ENCODE data around the gene WFDC11.
A peak's percentile ranks its signal among the peaks of the same experiment; 100 is the strongest.
"Not testable (repeated sequence)": the region's sequence is repeated elsewhere in the genome, so short reads cannot be mapped to it uniquely, and the experiment has no call there.

WFDC11 gene

GRCh38 chr20:45646875-45647274, 23.2 kb downstream of the WFDC11 start:
- Mint-ChIP-seq H3K27ac (no peak overlapping the region), H3K27me3 (peaks cover 8% of the 10 kb centered on the region), H3K4me1 (no peaks in the 10 kb centered on the region), H3K9me3 (no peaks in the 10 kb centered on the region), H3K4me3 (no peak overlapping the region), H3K36me3 (no peaks in the 10 kb centered on the region)
- DNase-seq (ENCODE audit: low spot score in 2 of 2) (no peak), ATAC-seq (ENCODE audit: low read depth) (no peak)

GRCh38 chr20:45645869-45646268, 24.2 kb downstream of the WFDC11 start:
- H3K9me3 Mint-ChIP-seq; ATAC-seq (ENCODE audit: low read depth); DNase-seq (ENCODE audit: low spot score in 2 of 2); H3K36me3 Mint-ChIP-seq; H3K27me3 Mint-ChIP-seq; H3K4me3 Mint-ChIP-seq; H3K27ac Mint-ChIP-seq; H3K4me1 Mint-ChIP-seq: not testable (repeated sequence)

GRCh38 chr20:45641076-45641475, 29.0 kb downstream of the WFDC11 start:
- ATAC-seq (ENCODE audit: low read depth); H3K4me1 Mint-ChIP-seq; DNase-seq (ENCODE audit: low spot score in 2 of 2); H3K36me3 Mint-ChIP-seq; H3K4me3 Mint-ChIP-seq; H3K9me3 Mint-ChIP-seq; H3K27ac Mint-ChIP-seq; H3K27me3 Mint-ChIP-seq: not testable (repeated sequence)

- Mint-ChIP-seq H3K27ac (no peak overlapping the region), H3K4me1 (no peaks in the 10 kb centered on the region), H3K36me3 (no peaks in the 10 kb centered on the region), H3K4me3 (no peak overlapping the region), H3K9me3 (no peaks in the 10 kb centered on the region), H3K27me3 (peaks cover 8% of the 10 kb centered on the region)
- ATAC-seq (ENCODE audit: low read depth), result no peak
- DNase-seq (ENCODE audit: low spot score in 2 of 2), result no peak
Observed at GRCh38 chr20:45639687-45640086, 30.4 kb downstream of the WFDC11 start.

- DNase-seq (ENCODE audit: low spot score in 2 of 2), result no peak
- Mint-ChIP-seq H3K27me3 (peaks cover 5% of the 10 kb centered on the region), H3K4me1 (no peaks in the 10 kb centered on the region), H3K36me3 (no peaks in the 10 kb centered on the region), H3K4me3 (no peak overlapping the region), H3K9me3 (no peaks in the 10 kb centered on the region), H3K27ac (no peak overlapping the region)
- no peak for ATAC-seq (ENCODE audit: low read depth)
Observed at GRCh38 chr20:45636513-45636912, 33.5 kb downstream of the WFDC11 start.

- Mint-ChIP-seq H3K4me3 (no peak within 1 kb of the TSS), H3K36me3 (no peaks in the 10 kb centered on the region), H3K9me3 (no peaks in the 10 kb centered on the region), H3K4me1 (peaks cover 4% of the 10 kb centered on the region), H3K27ac (no peak within 1 kb of the TSS), H3K27me3 (peaks cover 9% of the 10 kb centered on the region)
- ATAC-seq (ENCODE audit: low read depth) (no peak), DNase-seq (ENCODE audit: low spot score in 2 of 2) (no peak)
Observed at GRCh38 chr20:45631184-45631583, 38.9 kb downstream of the WFDC11 start, which contains the start of gene WFDC9. Gene WFDC9 (minus strand): TSS chr20:45631284. CDS start chr20:45610181, 21,103 bp downstream.

DNA sequence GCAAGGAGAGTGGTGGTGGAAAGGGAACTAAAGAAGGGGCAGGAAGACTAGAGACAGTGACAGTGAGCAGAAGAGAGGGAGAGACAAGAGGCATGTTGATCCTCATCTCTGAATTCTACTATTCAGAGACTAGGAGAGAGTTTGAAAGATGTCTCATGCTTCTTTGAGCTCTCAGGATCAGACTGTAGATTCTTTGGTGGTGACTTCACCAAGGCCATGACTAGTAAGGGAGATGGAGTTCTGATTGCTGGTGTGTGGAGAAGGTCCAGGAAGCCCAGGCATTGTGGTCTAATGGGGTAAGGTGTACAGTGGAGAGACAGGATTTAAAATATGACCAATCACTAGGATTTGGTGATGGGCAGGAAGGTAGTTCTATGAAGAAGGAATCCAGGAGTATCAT, 39.7 kb downstream of the WFDC11 start:
- no peak for DNase-seq (ENCODE audit: low spot score in 2 of 2)
- Mint-ChIP-seq H3K9me3 (no peaks in the 10 kb centered on the region), H3K27me3 (peaks cover 9% of the 10 kb centered on the region)

DNA sequence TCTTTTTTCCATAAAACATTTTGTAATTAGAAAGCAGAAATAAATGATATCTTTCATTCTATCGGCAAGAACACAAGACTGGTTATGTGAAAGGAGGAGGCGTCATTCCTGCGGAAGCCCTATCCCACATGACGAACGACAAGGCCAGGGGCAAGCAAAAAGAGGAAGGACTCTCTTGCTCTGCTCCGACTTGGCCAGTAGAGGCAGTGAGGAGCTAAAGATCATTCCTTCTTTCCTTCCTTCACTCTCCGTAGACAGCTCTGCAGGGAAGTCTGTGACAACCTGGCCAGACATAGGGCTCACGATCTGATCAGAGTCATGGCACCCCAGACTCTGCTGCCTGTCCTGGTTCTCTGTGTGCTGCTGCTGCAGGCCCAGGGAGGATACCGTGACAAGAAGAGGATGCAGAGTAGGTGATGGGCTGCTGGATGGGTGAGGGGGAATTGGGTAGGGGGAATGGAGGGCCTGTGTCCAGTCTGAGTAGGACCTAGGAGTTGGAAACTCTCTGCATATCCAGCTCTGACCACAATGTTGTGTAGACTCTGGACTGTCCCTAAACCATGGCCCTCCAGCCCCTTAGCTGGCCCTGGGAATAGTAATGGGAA, 40.4 kb downstream of the WFDC11 start, which contains the start of gene WFDC10A:
TSS of gene WFDC10A (plus strand) at position 244 of the 605 bp plus-strand sequence. CDS start at position 319, 75 bp downstream.
- DNase-seq (ENCODE audit: low spot score in 2 of 2) (peak; percentile 16 to 21), ATAC-seq (ENCODE audit: low read depth) (peak; percentile 87)
- H3K4me3 Mint-ChIP-seq, result no peak within 1 kb of the TSS
- H3K9me3 Mint-ChIP-seq, result peaks cover 2% of the 10 kb centered on the region
- H3K27me3 Mint-ChIP-seq, result peaks cover 9% of the 10 kb centered on the region
- H3K27ac Mint-ChIP-seq, result no peak within 1 kb of the TSS
- peaks cover 4% of the 10 kb centered on the region for H3K4me1 Mint-ChIP-seq
- H3K36me3 Mint-ChIP-seq, result no peaks in the 10 kb centered on the region

More for the DNA sequence above, 39.7 kb downstream of the WFDC11 start:
- ATAC-seq (ENCODE audit: low read depth), result no peak
- Mint-ChIP-seq H3K36me3 (no peaks in the 10 kb centered on the region), H3K4me1 (peaks cover 4% of the 10 kb centered on the region), H3K4me3 (no peak overlapping the region), H3K27ac (no peak overlapping the region)

DNA sequence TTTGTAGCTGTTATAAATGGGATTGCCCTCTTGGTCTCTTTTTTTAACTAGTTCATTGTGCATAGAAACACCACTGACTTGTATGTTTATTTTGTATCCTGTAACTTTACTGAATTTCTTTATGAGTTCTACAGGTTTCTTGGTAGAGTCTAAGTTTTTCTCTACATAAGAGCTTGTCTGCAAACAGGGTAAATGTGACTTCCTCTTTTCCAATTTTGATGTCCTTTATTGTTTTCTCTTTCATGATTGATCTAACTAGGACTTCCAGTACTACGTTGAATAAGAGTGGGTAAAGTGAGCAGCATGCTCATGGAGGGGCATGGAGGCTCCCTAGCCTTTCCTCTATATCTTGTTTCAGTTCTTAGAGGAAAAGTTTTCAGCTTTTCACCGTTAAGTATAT, 43.5 kb downstream of the WFDC11 start:
- H3K36me3 Mint-ChIP-seq, result no peaks in the 10 kb centered on the region
- H3K4me3 Mint-ChIP-seq, result no peak overlapping the region
- H3K27me3 Mint-ChIP-seq, result peaks cover 13% of the 10 kb centered on the region
- peaks cover 3% of the 10 kb centered on the region for H3K9me3 Mint-ChIP-seq
- no peak for ATAC-seq (ENCODE audit: low read depth)
- peaks cover 4% of the 10 kb centered on the region for H3K4me1 Mint-ChIP-seq
- DNase-seq (ENCODE audit: low spot score in 2 of 2), result no peak
- no peak overlapping the region for H3K27ac Mint-ChIP-seq

GRCh38 chr20:45621593-45621992, 48.4 kb downstream of the WFDC11 start:
- no peak for DNase-seq (ENCODE audit: low spot score in 2 of 2)
- H3K27ac Mint-ChIP-seq, result no peak overlapping the region
- ATAC-seq (ENCODE audit: low read depth), result no peak
- peaks cover 5% of the 10 kb centered on the region for H3K9me3 Mint-ChIP-seq
- H3K4me1 Mint-ChIP-seq, result no peaks in the 10 kb centered on the region
- peaks cover 4% of the 10 kb centered on the region for H3K27me3 Mint-ChIP-seq
- H3K36me3 Mint-ChIP-seq, result peaks cover 1% of the 10 kb centered on the region
- H3K4me3 Mint-ChIP-seq, result no peak overlapping the region

- ATAC-seq (ENCODE audit: low read depth) (no peak), DNase-seq (ENCODE audit: low spot score in 2 of 2) (no peak)
- peaks cover 1% of the 10 kb centered on the region for H3K36me3 Mint-ChIP-seq
- peaks cover 6% of the 10 kb centered on the region for H3K27me3 Mint-ChIP-seq
- no peaks in the 10 kb centered on the region for H3K4me1 Mint-ChIP-seq
- H3K27ac Mint-ChIP-seq, result no peak overlapping the region
- H3K9me3 Mint-ChIP-seq, result peaks cover 3% of the 10 kb centered on the region
- no peak overlapping the region for H3K4me3 Mint-ChIP-seq
Observed at GRCh38 chr20:45617591-45617990, 52.4 kb downstream of the WFDC11 start.

GRCh38 chr20:45612314-45612713, 57.7 kb downstream of the WFDC11 start:
- peaks cover 21% of the 10 kb centered on the region for H3K27me3 Mint-ChIP-seq
- no peak for ATAC-seq (ENCODE audit: low read depth)
- peaks cover 2% of the 10 kb centered on the region for H3K9me3 Mint-ChIP-seq
- no peak overlapping the region for H3K27ac Mint-ChIP-seq
- no peak overlapping the region for H3K4me3 Mint-ChIP-seq
- H3K36me3 Mint-ChIP-seq, result peaks cover 2% of the 10 kb centered on the region
- no peak for DNase-seq (ENCODE audit: low spot score in 2 of 2)
- H3K4me1 Mint-ChIP-seq, result no peaks in the 10 kb centered on the region

GRCh38 chr20:45611054-45611453, 59.0 kb downstream of the WFDC11 start:
- no peak for ATAC-seq (ENCODE audit: low read depth)
- Mint-ChIP-seq H3K27me3 (peaks cover 20% of the 10 kb centered on the region), H3K4me3 (no peak overlapping the region), H3K9me3 (peaks cover 3% of the 10 kb centered on the region), H3K36me3 (peaks cover 2% of the 10 kb centered on the region), H3K27ac (no peak overlapping the region), H3K4me1 (no peaks in the 10 kb centered on the region)
- DNase-seq (ENCODE audit: low spot score in 2 of 2), result no peak

GRCh38 chr20:45607810-45608209, 62.2 kb downstream of the WFDC11 start:
- peaks cover 16% of the 10 kb centered on the region for H3K27me3 Mint-ChIP-seq
- H3K4me3 Mint-ChIP-seq, result no peak overlapping the region
- H3K9me3 Mint-ChIP-seq, result peaks cover 5% of the 10 kb centered on the region
- H3K27ac Mint-ChIP-seq, result no peak overlapping the region
- ATAC-seq (ENCODE audit: low read depth) (no peak), DNase-seq (ENCODE audit: low spot score in 2 of 2) (no peak)
- H3K4me1 Mint-ChIP-seq, result no peaks in the 10 kb centered on the region
- peaks cover 4% of the 10 kb centered on the region for H3K36me3 Mint-ChIP-seq

All from memory B cell (primary cell).